Smooth muscle cell (in vitro differentiated cells): ENCODE measurements around the gene VEGFA. TPM values are rescaled to one million over a fixed set of nuclear protein-coding genes. Genes with fewer than 3 reads are reported as not detected.

Experiments
- DNase-seq: peaks from one replicate; lab custom pipeline; 2025; ENCODE audit not compliant: unreplicated experiment; lab: John Stamatoyannopoulos, UW
- H2AFZ ChIP-seq: fragments of 200-600 bp; sonication (generic); 2 replicates; pipeline ENCODE4 v1.6.0; 2016; ENCODE audit warnings: antibody characterized with exemption, low read depth, mild to moderate bottlenecking
- H3F3A ChIP-seq: fragments of 200-600 bp; sonication (generic); 2 replicates; pipeline ENCODE4 v1.6.0; 2017; ENCODE audit warnings: antibody characterized with exemption, low read depth
- H3K27ac ChIP-seq: fragments of 200-600 bp; sonication (generic); 2 replicates; pipeline ENCODE4 v1.5.1; 2016; ENCODE audit warnings: low read depth, mild to moderate bottlenecking
- H3K27me3 ChIP-seq: fragments of 200-600 bp; sonication (generic); 2 replicates; pipeline ENCODE4 v1.6.1; 2016; ENCODE audit warnings: low read depth, mild to moderate bottlenecking
- H3K36me3 ChIP-seq: fragments of 200-600 bp; sonication (generic); 2 replicates; pipeline ENCODE4 v1.5.1; 2016; ENCODE audit warnings: low read depth
- H3K4me1 ChIP-seq: fragments of 200-600 bp; sonication (generic); 2 replicates; pipeline ENCODE4 v1.5.1; 2016; ENCODE audit warnings: low read depth
- H3K4me2 ChIP-seq: fragments of 200-600 bp; sonication (generic); 2 replicates; pipeline ENCODE4 v1.6.0; 2016; ENCODE audit warnings: mild to moderate bottlenecking
- H3K4me3 ChIP-seq: fragments of 200-600 bp; sonication (generic); 2 replicates; pipeline ENCODE4 v1.5.1; 2016; ENCODE audit warnings: mild to moderate bottlenecking
- H3K79me2 ChIP-seq: fragments of 200-600 bp; sonication (generic); 2 replicates; pipeline ENCODE4 v1.6.0; 2016; ENCODE audit warnings: low read depth, mild to moderate bottlenecking
- H3K9ac ChIP-seq: fragments of 200-600 bp; sonication (generic); 2 replicates; pipeline ENCODE4 v1.6.0; 2016; ENCODE audit warnings: low read depth
- H3K9me3 ChIP-seq: fragments of 200-600 bp; sonication (generic); replicated peaks from 2 replicates; pipeline ENCODE4 v1.5.1; 2016; ENCODE audit warnings: low read depth
- H4K20me1 ChIP-seq: fragments of 200-600 bp; sonication (generic); 2 replicates; pipeline ENCODE4 v1.6.0; 2016; ENCODE audit warnings: low read depth
- WGBS: methylation state at CpG from one replicate; pipeline ENCODE4 v1.1.7; 2016; ENCODE audit warnings: low lambda C conversion rate; 5-methylcytosine and 5-hydroxymethylcytosine counted together
- polyA plus RNA-seq: library from polyadenylated mRNA; unstranded; fragments of >200 nt; fragmentation: Nextera tagmentation; extraction: Ambion mirVana; gene quantifications from 2 replicates; pipeline ENCODE4 v1.2.1, GENCODE V29; 2016
- total RNA-seq: library from RNA; depleted of rRNA; stranded (reverse); fragments of >200 nt; gene quantifications from 2 replicates; pipeline ENCODE4 v1.2.3, GENCODE V29; 2014
- TF ChIP-seq, protein P1 (sequence below): fragments of 200-600 bp; sonication (generic); IDR thresholded peaks from 2 replicates; pipeline ENCODE4 v1.5.1; 2017; ENCODE audit warnings: borderline replicate concordance, mild to moderate bottlenecking, antibody characterized with exemption; ENCODE audit not compliant: insufficient read depth, poor library complexity, severe bottlenecking

The VEGFA gene
- total and polyA plus RNA-seq, 2 experiments from 2014 or later, result 116 to 136 TPM

DNA sequence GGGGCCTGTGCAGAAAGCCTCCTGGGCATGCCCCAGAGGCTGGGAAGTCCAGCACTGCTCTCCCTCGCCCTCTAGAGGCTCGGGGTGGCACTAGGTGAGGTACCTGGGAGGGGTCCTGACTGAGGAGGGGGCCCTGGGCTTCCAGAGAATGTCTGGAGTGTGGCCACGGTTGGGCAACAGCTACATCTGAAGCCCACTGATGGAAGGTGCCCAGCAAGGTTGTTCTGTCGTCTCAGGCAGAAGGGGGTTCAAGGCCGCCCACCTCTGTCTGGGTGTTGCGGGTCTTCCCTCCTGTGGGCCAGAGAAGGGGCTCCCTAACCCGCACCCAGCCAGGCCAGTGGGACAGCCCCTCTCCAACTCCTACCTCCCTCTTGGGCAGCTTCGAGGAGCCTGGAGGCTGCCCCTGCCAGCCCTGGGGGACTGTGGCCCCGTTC, 11.4 kb upstream of the VEGFA start:
- 69% methylated on average over 9 of the region's 9 CpGs for WGBS
- DNase-seq, result no peak
- TF ChIP-seq, protein P1, sequence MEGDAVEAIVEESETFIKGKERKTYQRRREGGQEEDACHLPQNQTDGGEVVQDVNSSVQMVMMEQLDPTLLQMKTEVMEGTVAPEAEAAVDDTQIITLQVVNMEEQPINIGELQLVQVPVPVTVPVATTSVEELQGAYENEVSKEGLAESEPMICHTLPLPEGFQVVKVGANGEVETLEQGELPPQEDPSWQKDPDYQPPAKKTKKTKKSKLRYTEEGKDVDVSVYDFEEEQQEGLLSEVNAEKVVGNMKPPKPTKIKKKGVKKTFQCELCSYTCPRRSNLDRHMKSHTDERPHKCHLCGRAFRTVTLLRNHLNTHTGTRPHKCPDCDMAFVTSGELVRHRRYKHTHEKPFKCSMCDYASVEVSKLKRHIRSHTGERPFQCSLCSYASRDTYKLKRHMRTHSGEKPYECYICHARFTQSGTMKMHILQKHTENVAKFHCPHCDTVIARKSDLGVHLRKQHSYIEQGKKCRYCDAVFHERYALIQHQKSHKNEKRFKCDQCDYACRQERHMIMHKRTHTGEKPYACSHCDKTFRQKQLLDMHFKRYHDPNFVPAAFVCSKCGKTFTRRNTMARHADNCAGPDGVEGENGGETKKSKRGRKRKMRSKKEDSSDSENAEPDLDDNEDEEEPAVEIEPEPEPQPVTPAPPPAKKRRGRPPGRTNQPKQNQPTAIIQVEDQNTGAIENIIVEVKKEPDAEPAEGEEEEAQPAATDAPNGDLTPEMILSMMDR, result peak; percentile 40

DNA sequence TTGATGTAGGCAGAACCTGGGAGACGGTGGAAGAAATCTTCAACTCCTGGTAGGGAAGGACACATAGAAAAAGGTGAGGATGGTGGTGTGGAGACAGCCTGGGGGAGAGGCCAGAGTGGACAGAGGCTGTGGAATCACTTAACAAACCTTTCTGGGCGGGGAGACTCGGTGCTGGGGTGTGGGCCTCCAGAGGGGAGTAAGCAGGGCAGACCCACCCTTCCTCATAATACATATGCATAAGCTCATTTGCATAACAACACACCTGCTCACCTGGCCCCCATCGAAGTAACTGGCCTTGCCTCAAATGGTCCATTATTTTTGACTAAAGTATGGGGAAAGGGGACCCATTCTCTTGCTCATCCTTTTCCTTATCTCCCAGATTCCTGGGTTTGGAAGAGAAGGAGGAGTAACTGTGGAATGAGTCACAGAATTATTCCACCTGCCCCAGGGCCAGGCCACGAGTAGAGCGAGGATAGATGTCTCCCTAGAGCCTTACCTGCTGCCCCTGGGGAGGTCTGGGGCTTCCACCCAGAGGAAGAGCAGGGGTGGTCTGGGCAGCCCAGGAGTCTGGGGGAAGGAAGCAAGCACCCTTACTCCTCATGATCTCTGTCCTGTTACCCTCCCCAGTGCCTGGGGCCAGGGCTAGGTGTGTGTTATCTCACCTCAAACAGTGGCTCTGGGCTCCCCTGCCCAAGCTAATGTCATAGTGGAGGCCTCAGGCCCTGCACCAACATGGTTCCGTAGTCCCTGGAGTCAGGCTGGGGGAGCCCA, 10.7 kb upstream of the VEGFA start:
- WGBS, result 54% methylated on average over 7 of the region's 7 CpGs
- no peak for DNase-seq

More for the DNA sequence above, 11.4 kb upstream of the VEGFA start:
- no peak overlapping the region for H3K4me2 ChIP-seq
- no peaks in the 10 kb centered on the region for H3K36me3 ChIP-seq
- no peaks in the 10 kb centered on the region for H3K79me2 ChIP-seq
- no peaks in the 10 kb centered on the region for H3F3A ChIP-seq
- H3K27ac ChIP-seq, result no peak overlapping the region
- no peak overlapping the region for H3K9ac ChIP-seq
- H3K27me3 ChIP-seq, result no peaks in the 10 kb centered on the region
- peaks cover 15% of the 10 kb centered on the region for H3K4me1 ChIP-seq
- no peaks in the 10 kb centered on the region for H4K20me1 ChIP-seq
- no peak overlapping the region for H3K4me3 ChIP-seq
- no peaks in the 10 kb centered on the region for H3K9me3 ChIP-seq
- no peak overlapping the region for H2AFZ ChIP-seq

DNA sequence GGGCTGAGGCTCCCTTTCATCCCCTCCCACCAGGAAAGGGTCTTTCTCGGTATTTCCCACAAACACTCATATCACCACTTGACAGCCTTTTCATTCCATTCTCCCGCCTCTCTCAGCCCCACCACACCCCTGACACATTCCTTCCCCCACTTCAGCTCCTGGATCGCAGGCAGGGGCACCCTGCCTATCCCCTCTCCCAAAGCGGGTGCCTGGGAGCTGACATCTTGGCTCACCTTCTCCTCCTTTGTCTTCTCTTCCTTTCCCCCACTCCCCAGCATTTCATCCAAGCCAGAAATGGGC, 10.2 kb upstream of the VEGFA start:
- Histone ChIP-seq H3K79me2 (no peaks in the 10 kb centered on the region), H3K27me3 (no peaks in the 10 kb centered on the region), H3K36me3 (no peaks in the 10 kb centered on the region), H3K4me1 (peaks cover 20% of the 10 kb centered on the region), H3F3A (no peaks in the 10 kb centered on the region), H4K20me1 (no peaks in the 10 kb centered on the region), H2AFZ (no peak overlapping the region), H3K4me3 (no peak overlapping the region), H3K27ac (no peak overlapping the region), H3K9ac (no peak overlapping the region), H3K9me3 (no peaks in the 10 kb centered on the region), H3K4me2 (no peak overlapping the region)
- 68% methylated on average over 4 of the region's 4 CpGs for WGBS
- no peak for DNase-seq
- TF ChIP-seq, protein P1, result no peak

More for the DNA sequence above, 10.7 kb upstream of the VEGFA start:
- Histone ChIP-seq H4K20me1 (no peaks in the 10 kb centered on the region), H3K9me3 (no peaks in the 10 kb centered on the region), H3K4me3 (no peak overlapping the region), H3K79me2 (no peaks in the 10 kb centered on the region), H2AFZ (no peak overlapping the region), H3K9ac (no peak overlapping the region), H3K27ac (no peak overlapping the region), H3K4me1 (peaks cover 20% of the 10 kb centered on the region), H3K4me2 (no peak overlapping the region), H3K27me3 (no peaks in the 10 kb centered on the region), H3K36me3 (no peaks in the 10 kb centered on the region), H3F3A (no peaks in the 10 kb centered on the region)
- TF ChIP-seq, protein P1, result no peak
